AG09319 (cell line): ENCODE data around the gene ARL6IP4.

Experiments
- DNase-seq: peaks from one replicate; pipeline ENCODE4 v3.0.0-alpha.2; 2010; ENCODE audit warnings: low read depth; ENCODE audit errors: extremely low read depth
- TF ChIP-seq, protein P1 (sequence below): IDR thresholded peaks from 2 replicates; pipeline ENCODE4 v1.5.1; 2011; ENCODE audit warnings: low read depth, mild to moderate bottlenecking, inconsistent platforms, low read length, moderate library complexity

ARL6IP4 gene

DNA sequence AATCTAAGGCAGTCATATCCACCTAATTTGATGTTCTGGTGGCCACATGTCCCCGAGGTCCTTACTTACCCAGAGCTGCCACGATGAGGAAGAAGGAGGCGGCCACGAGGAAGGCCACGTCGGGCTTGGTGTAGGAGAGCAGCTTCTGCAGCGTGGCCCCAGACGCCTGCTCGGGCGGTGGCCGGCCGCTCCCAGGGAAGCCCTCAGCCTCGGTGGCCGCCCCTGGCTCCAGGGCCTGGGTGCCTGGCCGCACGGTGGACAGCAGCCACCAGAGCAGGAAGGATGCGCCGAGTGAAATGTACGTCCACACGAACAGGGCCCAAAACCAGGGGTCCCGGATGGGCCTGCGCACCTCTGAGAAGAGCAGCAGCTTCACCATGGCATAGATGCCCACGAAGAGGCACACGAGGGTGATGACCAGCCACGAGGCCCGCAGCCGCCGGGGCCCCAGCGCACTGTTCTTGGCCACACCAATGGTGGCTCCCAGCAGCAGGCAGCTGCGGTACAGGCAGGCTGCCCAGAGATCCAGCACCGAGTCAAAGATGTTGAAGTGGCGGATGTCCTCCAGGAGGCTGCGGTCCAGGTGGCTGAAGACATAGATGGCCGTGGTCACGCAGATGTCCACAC lies 20.8 kb upstream of the ARL6IP4 start:
- TF ChIP-seq, protein P1, sequence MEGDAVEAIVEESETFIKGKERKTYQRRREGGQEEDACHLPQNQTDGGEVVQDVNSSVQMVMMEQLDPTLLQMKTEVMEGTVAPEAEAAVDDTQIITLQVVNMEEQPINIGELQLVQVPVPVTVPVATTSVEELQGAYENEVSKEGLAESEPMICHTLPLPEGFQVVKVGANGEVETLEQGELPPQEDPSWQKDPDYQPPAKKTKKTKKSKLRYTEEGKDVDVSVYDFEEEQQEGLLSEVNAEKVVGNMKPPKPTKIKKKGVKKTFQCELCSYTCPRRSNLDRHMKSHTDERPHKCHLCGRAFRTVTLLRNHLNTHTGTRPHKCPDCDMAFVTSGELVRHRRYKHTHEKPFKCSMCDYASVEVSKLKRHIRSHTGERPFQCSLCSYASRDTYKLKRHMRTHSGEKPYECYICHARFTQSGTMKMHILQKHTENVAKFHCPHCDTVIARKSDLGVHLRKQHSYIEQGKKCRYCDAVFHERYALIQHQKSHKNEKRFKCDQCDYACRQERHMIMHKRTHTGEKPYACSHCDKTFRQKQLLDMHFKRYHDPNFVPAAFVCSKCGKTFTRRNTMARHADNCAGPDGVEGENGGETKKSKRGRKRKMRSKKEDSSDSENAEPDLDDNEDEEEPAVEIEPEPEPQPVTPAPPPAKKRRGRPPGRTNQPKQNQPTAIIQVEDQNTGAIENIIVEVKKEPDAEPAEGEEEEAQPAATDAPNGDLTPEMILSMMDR: no peak
- DNase-seq: no peak

DNA sequence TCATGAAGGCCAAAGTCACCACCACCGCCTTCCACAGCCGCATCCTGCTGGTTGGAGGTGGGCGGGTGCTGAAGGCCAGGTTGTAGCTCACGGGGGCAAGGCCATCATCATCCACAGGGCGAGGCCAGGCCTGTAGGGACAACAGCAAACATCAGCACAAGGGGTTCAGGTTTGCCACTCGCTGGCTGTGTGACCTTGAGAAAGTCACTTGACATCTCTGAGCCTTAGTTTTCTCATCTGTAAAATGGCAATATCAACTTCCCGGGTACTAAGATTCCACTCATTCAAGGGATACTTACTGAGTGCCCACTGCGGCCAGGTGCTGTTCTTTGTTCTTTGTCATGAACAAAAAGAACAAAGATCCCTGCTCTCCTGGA lies 20.3 kb upstream of the ARL6IP4 start:
- no peak for DNase-seq
- TF ChIP-seq, protein P1: no peak

DNA sequence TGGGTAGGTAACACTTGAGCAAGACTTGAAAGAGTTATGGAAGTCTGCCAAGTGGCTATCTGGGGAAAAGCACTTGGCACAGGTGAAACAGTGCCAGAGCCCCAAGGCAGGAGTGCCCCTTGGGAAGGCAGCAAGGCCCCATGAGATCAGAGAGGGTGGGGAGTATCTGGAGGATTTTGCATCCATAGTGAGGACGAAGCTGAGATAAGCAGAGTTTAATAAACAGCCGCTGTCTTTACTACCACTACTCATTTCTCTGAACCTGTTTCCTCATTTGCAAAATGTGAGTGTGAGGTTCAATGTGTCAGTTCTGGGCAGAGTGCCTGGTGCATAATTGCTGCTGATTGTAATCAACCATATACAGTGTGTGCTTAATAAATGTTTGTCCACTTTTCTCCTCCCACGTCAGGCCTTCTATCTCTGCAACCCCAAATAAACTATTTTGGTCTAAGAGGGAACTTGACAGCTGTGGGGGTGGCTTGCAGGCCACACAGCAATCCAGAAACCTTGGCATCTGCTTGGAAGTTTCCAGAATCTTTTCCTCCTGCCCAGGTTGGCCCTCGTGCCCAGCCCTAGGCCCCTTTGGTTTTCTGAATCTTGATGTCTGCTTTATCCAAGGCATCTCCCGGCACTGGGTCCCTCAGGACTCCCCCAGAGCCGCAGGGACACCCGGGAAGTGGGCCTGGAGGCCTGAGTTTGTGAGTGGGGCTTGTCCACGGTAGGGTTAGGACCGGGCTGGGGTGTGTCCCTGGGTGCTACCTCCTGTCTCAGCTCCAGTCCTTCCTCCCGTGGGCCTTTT lies 18.8 kb upstream of the ARL6IP4 start:
- TF ChIP-seq, protein P1: no peak
- no peak for DNase-seq

DNA sequence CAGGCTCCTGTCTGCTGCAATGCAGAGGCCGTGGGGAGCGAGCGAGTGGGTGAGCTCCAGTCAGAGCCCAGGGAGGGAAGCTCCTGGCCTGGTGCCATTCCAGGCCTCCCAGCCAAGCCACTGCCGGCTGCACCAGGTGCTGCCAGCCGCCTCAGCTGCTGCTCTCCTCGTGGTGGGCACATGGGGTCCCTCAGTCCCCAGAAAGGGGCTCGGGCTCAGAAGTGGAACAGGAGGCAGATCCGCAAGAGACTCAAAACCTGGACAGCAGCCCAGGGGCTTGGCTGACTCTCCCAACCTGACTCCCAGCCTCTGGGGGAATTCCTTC lies 16.6 kb upstream of the ARL6IP4 start:
- TF ChIP-seq, protein P1: no peak
- no peak for DNase-seq

DNA sequence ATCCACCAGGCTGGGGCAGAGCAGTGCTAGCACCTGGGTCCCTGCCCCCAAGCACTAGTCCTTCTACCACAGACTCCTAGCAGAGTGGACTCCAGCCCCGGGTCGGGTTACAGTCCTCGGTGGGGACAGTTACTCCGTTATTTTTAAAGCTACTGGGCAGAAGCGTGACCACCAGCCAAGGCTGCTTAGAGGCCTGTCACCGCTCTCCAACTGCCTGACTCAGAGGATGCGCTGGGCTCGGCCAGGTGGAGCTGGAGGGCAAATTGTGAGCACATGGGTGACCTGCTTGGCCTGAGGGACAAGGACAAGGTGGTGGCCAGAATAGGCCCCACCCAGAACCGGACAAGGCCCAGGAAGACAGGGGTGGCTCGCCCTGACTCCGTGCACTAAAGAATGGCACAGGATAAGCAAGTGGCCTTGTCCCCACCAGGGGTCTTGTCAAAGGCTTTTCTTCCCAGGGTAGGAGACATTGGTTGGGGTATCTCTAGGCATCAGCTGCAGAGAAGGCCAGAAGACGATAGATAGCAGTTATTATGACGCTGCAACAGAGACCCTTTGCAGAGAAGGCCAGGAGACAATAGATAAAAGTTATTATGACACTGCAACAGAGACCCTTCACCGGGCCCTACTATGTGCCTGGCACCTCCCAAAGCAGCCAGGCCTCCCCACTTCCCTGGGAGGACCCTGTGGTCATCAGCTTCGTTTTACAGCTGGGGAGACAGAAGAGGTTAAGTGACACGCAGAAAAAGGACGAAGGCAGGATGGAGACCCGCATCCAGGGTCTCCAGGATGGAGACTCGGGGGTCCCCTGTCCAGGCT lies 15.8 kb upstream of the ARL6IP4 start:
- no peak for DNase-seq
- TF ChIP-seq, protein P1: no peak

DNA sequence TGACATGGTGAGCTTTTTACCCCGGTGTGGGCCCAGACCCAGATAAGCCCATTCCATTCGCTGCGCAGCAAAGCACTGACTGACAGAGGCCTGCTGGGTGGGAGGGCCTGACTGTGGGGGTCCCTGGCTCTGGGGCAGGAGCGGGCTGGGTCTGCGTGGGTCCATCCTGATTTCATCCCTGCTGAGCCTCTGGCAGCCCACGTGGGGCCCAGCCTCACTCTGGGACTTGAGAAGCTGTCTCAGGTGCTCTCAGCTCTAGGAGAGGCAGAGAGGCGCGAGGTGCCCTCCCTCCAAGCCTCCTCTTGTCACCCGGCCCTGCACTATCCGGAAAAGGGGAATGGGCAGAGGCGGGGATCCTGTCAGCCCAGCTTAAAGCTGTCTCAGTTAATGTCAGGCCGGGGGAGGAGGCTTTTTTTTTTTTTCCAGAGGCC lies 15.1 kb upstream of the ARL6IP4 start:
- TF ChIP-seq, protein P1: no peak
- DNase-seq: no peak
